ENCODE measurements around the gene CHRND.

CHRND gene

GRCh38 chr2:232520489-232520888 is 5.5 kb upstream of the CHRND start:
- H3K27me3 ChIP-seq (ENCODE audit: control insufficient read depth, insufficient read depth, low read length, poor library complexity, severe bottlenecking), result peaks cover 70% of the 10 kb centered on the region
- H3K4me3 ChIP-seq (ENCODE audit: insufficient read depth, low read depth, low read length), result no peak overlapping the region
- H3K9me3 ChIP-seq (ENCODE audit: control insufficient read depth, low read length), result no peaks in the 10 kb centered on the region
- H3K4me1 ChIP-seq (ENCODE audit: control insufficient read depth, insufficient read depth, low read length), result peaks cover 8% of the 10 kb centered on the region
- H3K36me3 ChIP-seq (ENCODE audit: control insufficient read depth, insufficient read depth, low read length), result no peaks in the 10 kb centered on the region
- no peak overlapping the region for H3K27ac ChIP-seq (ENCODE audit: insufficient read depth, low read depth, low read length, poor library complexity, severe bottlenecking)
- 86 to 89% methylated on average over 15 of the region's 15 CpGs for WGBS, 2 experiments

GRCh38 chr2:232521098-232521497 is 4.9 kb upstream of the CHRND start:
- H3K4me3 ChIP-seq (ENCODE audit: insufficient read depth, low read depth, low read length), result no peak overlapping the region
- WGBS, 2 experiments, result 91 to 93% methylated on average over 14 of the region's 14 CpGs
- H3K4me1 ChIP-seq (ENCODE audit: control insufficient read depth, insufficient read depth, low read length), result peaks cover 8% of the 10 kb centered on the region
- no peaks in the 10 kb centered on the region for H3K36me3 ChIP-seq (ENCODE audit: control insufficient read depth, insufficient read depth, low read length)
- peaks cover 68% of the 10 kb centered on the region for H3K27me3 ChIP-seq (ENCODE audit: control insufficient read depth, insufficient read depth, low read length, poor library complexity, severe bottlenecking)
- no peak overlapping the region for H3K27ac ChIP-seq (ENCODE audit: insufficient read depth, low read depth, low read length, poor library complexity, severe bottlenecking)
- H3K9me3 ChIP-seq (ENCODE audit: control insufficient read depth, low read length), result no peaks in the 10 kb centered on the region

- Histone ChIP-seq H3K4me3 (ENCODE audit: insufficient read depth, low read depth, low read length) (no peak overlapping the region), H3K9me3 (ENCODE audit: control insufficient read depth, low read length) (no peaks in the 10 kb centered on the region), H3K4me1 (ENCODE audit: control insufficient read depth, insufficient read depth, low read length) (peaks cover 8% of the 10 kb centered on the region), H3K27ac (ENCODE audit: insufficient read depth, low read depth, low read length, poor library complexity, severe bottlenecking) (no peak overlapping the region), H3K27me3 (ENCODE audit: control insufficient read depth, insufficient read depth, low read length, poor library complexity, severe bottlenecking) (peaks cover 68% of the 10 kb centered on the region), H3K36me3 (ENCODE audit: control insufficient read depth, insufficient read depth, low read length) (no peaks in the 10 kb centered on the region)
- WGBS, 2 experiments, result 14 to 16% methylated on average over 66 of the region's 66 CpGs
Measured at GRCh38 chr2:232521959-232522622, 3.9 kb upstream of the CHRND start.

GRCh38 chr2:232522623-232523401 is 3.1 kb upstream of the CHRND start:
- no peak overlapping the region for H3K27ac ChIP-seq (ENCODE audit: insufficient read depth, low read depth, low read length, poor library complexity, severe bottlenecking)
- no peaks in the 10 kb centered on the region for H3K36me3 ChIP-seq (ENCODE audit: control insufficient read depth, insufficient read depth, low read length)
- peaks cover 8% of the 10 kb centered on the region for H3K4me1 ChIP-seq (ENCODE audit: control insufficient read depth, insufficient read depth, low read length)
- H3K4me3 ChIP-seq (ENCODE audit: insufficient read depth, low read depth, low read length), result no peak overlapping the region
- 39% methylated on average over 46 of the region's 46 CpGs for WGBS, 2 experiments
- no peaks in the 10 kb centered on the region for H3K9me3 ChIP-seq (ENCODE audit: control insufficient read depth, low read length)
- peaks cover 68% of the 10 kb centered on the region for H3K27me3 ChIP-seq (ENCODE audit: control insufficient read depth, insufficient read depth, low read length, poor library complexity, severe bottlenecking)

- Histone ChIP-seq H3K27me3 (ENCODE audit: control insufficient read depth, insufficient read depth, low read length, poor library complexity, severe bottlenecking) (peaks cover 72% of the 10 kb centered on the region), H3K4me1 (ENCODE audit: control insufficient read depth, insufficient read depth, low read length) (peaks cover 8% of the 10 kb centered on the region), H3K36me3 (ENCODE audit: control insufficient read depth, insufficient read depth, low read length) (no peaks in the 10 kb centered on the region), H3K4me3 (ENCODE audit: insufficient read depth, low read depth, low read length) (peak overlapping the region; percentile 28), H3K27ac (ENCODE audit: insufficient read depth, low read depth, low read length, poor library complexity, severe bottlenecking) (no peak overlapping the region), H3K9me3 (ENCODE audit: control insufficient read depth, low read length) (no peaks in the 10 kb centered on the region)
- 13 to 19% methylated on average over 16 of the region's 16 CpGs for WGBS, 2 experiments
Measured at GRCh38 chr2:232523402-232523681, 2.6 kb upstream of the CHRND start.

- no peak overlapping the region for H3K27ac ChIP-seq (ENCODE audit: insufficient read depth, low read depth, low read length, poor library complexity, severe bottlenecking)
- H3K27me3 ChIP-seq (ENCODE audit: control insufficient read depth, insufficient read depth, low read length, poor library complexity, severe bottlenecking), result peaks cover 66% of the 10 kb centered on the region
- H3K4me1 ChIP-seq (ENCODE audit: control insufficient read depth, insufficient read depth, low read length), result peaks cover 8% of the 10 kb centered on the region
- no peaks in the 10 kb centered on the region for H3K36me3 ChIP-seq (ENCODE audit: control insufficient read depth, insufficient read depth, low read length)
- H3K4me3 ChIP-seq (ENCODE audit: insufficient read depth, low read depth, low read length), result peak overlapping the region; percentile 28
- H3K9me3 ChIP-seq (ENCODE audit: control insufficient read depth, low read length), result no peaks in the 10 kb centered on the region
- WGBS, 2 experiments, result 2% methylated on average over 75 of the region's 75 CpGs
Measured at GRCh38 chr2:232523682-232524597, 2.0 kb upstream of the CHRND start.

- 74 to 76% methylated on average over 6 of the region's 6 CpGs for WGBS, 2 experiments
- H3K27me3 ChIP-seq (ENCODE audit: control insufficient read depth, insufficient read depth, low read length, poor library complexity, severe bottlenecking), result peaks cover 58% of the 10 kb centered on the region
- H3K9me3 ChIP-seq (ENCODE audit: control insufficient read depth, low read length), result no peaks in the 10 kb centered on the region
- H3K36me3 ChIP-seq (ENCODE audit: control insufficient read depth, insufficient read depth, low read length), result no peaks in the 10 kb centered on the region
- no peak overlapping the region for H3K4me3 ChIP-seq (ENCODE audit: insufficient read depth, low read depth, low read length)
- no peak overlapping the region for H3K27ac ChIP-seq (ENCODE audit: insufficient read depth, low read depth, low read length, poor library complexity, severe bottlenecking)
- peaks cover 8% of the 10 kb centered on the region for H3K4me1 ChIP-seq (ENCODE audit: control insufficient read depth, insufficient read depth, low read length)
Measured at GRCh38 chr2:232524771-232525170, 1.2 kb upstream of the CHRND start.

- Histone ChIP-seq H3K4me3 (ENCODE audit: insufficient read depth, low read depth, low read length) (no peak overlapping the region), H3K9me3 (ENCODE audit: control insufficient read depth, low read length) (no peaks in the 10 kb centered on the region), H3K36me3 (ENCODE audit: control insufficient read depth, insufficient read depth, low read length) (no peaks in the 10 kb centered on the region), H3K4me1 (ENCODE audit: control insufficient read depth, insufficient read depth, low read length) (peaks cover 8% of the 10 kb centered on the region), H3K27ac (ENCODE audit: insufficient read depth, low read depth, low read length, poor library complexity, severe bottlenecking) (no peak overlapping the region), H3K27me3 (ENCODE audit: control insufficient read depth, insufficient read depth, low read length, poor library complexity, severe bottlenecking) (peaks cover 55% of the 10 kb centered on the region)
- 85 to 86% methylated on average over 14 of the region's 14 CpGs for WGBS, 2 experiments
Measured at GRCh38 chr2:232525199-232525598, 761 bp upstream of the CHRND start.

- peaks cover 43% of the 10 kb centered on the region for H3K27me3 ChIP-seq (ENCODE audit: control insufficient read depth, insufficient read depth, low read length, poor library complexity, severe bottlenecking)
- H3K27ac ChIP-seq (ENCODE audit: insufficient read depth, low read depth, low read length, poor library complexity, severe bottlenecking), result no peak overlapping the region
- 68 to 70% methylated on average over 13 of the region's 13 CpGs for WGBS, 2 experiments
Measured at GRCh38 chr2:232526372-232526941, 497 bp downstream of the CHRND start.

More at GRCh38 chr2:232526372-232526941, 497 bp downstream of the CHRND start:
- Histone ChIP-seq H3K36me3 (ENCODE audit: control insufficient read depth, insufficient read depth, low read length) (no peaks in the 10 kb centered on the region), H3K9me3 (ENCODE audit: control insufficient read depth, low read length) (no peaks in the 10 kb centered on the region), H3K4me3 (ENCODE audit: insufficient read depth, low read depth, low read length) (no peak overlapping the region), H3K4me1 (ENCODE audit: control insufficient read depth, insufficient read depth, low read length) (peaks cover 8% of the 10 kb centered on the region)

All from ectodermal cell (in vitro differentiated cells).